Measurements from ENCODE around the gene DLGAP4.

Gene DLGAP4

DNA sequence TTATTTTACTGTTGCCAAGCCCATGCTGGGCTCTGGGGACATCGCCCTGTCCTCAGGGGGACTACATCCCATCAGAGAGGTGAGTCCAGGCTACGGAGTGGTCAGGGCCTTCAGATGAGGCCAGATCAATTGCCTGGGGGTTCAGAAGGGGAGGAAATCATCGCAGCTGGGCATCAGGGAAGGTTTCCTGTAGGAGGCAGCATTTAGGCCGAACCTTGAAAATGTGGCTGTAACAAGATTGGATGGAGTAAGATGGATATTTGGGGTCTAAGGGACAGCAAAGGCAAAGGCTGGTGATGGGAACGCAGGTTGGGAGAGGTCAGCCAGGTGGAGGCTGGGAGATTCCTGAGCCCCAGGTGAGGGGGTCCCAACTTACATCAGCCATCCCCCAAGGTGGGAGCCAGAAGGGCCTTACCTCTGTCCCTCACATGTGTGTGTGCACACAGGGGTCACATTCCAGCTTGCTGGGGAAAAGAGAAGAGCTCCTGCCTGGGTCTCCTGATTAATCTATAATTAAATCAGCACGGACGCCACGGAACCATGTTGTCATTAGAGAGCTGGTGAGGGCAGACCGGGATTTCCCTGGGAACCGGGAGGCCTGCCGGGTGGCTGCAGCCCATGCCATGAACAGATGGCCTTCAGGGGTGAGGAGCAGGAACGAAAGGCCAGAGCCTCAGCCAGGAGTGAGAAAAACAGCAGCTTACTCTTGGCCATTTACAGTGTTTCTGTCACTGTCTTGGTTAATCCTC, 30.5 kb upstream of the DLGAP4 start:
- no peak for DNase-seq

GRCh38 chr20:36277546-36277945, 28.6 kb upstream of the DLGAP4 start:
- DNase-seq = peak; percentile 54

- no peak for DNase-seq
These were observed 26.8 kb upstream of the DLGAP4 start for GRCh38 chr20:36279362-36279761.

DNA sequence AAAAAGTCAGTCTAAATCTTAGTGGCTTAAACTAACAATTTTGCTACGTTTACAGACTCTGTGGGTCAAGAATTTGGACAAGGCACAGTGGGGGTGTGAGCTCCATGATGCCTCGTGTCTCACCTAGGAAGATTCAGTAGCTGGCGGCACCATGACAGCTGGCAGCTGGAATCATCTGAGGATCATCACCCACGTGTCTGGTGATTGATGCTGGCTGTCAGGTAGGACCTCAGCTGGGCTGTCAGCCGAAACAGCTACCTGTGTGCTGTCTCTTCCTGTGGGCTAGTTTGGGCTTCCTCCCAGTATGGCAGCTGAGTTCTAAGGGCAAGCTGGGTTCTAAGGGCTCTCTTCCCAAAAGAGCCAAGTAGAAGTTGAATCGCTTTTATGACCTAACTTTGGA, 26.4 kb upstream of the DLGAP4 start:
- DNase-seq = no peak

- no peak for DNase-seq
These were observed 24.3 kb upstream of the DLGAP4 start for GRCh38 chr20:36281785-36282380.

GRCh38 chr20:36284751-36285150, 21.4 kb upstream of the DLGAP4 start:
- no peak for DNase-seq

- no peak for DNase-seq
These were observed 20.2 kb upstream of the DLGAP4 start for GRCh38 chr20:36285746-36286447.

- no peak for DNase-seq
These were observed 8.5 kb upstream of the DLGAP4 start for GRCh38 chr20:36297656-36298055.

DNA sequence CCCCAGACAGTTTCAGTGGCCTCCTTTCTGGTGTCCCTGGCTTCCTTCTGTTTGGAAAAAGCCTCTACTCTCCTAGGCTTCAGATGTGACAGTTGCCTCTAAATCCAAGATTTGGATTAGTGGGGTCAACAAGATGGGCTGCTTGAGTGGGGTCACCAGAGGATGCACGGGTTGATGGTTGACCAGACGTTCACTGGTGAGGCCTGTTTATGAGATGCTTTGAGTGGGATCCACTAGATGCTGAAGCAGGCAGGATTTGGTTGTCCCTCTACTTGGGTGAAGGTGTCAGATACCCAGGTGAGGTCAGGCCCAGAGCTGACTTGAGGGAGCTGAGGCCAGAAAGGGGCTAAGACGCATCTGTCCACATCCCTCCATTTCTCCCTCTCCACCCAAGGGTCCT, 8.1 kb upstream of the DLGAP4 start:
- DNase-seq = no peak

DNA sequence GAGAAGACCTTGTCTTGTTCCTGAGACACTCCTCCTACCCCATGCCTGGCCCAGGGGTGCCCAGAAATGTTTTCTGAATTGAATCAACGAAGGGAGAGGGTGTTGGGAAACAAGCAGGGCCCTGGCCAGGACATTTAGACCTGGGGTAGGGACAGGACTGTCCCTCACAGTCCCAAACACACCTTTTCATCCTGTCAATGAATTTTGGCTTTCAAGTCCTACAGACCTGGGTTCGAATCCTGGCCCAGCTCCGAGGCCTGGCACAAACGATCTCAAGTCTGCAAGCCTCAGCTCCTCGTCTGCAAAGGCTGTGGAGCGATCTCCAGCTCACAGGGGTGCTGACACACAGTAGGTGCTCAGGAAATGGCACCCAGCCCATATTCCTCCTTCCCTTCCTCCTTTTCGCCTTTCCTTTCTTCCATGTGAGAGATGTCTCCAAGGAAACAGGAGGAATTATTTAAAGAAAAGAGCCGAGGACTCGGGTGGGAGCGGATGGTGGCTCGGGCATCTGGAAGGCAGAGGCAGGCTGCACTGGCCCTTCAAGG, 7.3 kb upstream of the DLGAP4 start:
- no peak for DNase-seq

DNA sequence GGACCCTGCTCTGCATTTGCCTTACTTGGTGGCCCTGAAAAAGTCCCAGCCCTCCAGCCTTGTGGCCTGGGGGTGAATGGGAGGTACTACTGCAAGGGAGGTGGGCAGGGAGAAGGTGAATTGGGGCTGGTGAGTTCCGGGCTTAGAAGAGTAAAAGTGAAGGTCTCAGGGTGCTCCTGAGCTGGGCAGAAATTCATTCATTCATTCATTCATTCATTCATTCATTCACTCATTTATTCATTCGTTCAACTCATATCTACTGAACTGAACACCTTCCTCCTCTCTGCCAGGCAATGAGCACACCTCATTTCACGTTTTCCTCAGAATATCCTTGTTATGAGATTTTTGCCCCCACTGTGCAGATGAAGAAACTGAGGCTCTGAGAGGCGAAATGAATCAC, 6.7 kb upstream of the DLGAP4 start:
- no peak for DNase-seq

DNA sequence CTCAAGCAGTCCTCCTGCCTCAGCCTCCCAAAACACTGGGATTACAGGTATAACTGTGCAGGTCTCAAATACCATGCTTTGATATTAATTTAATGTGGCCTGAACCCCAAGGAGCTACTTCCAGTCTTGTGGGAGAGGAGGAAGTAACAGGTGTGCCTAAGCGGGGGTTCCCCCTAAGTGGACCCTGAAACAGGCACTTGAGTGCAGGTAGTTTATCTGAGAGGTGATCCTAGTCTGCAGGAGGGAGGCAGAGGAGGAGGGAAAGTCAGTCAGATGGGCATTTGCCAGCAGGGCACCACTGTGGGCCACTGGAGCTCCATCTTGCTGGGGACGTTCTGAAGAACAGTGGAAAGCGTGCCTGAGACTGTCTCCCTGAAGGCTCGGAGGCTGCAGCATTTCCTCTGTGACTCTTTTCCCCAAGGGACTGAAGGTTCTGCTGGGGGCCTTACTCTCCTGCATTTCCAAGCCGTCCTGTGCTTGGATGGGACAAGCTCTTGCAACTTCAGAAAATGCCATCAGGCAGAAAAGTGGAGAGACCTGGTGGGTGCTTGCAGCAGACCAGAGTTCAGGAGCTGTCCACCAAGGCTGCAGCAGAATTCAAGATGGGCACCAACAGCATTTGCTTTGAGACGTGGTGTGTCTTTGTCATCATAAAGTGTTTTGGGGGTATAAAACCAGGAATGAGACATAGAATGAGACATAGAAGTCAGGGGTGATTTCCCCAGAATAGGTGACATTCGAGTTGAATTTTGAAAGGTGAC, 4.6 kb upstream of the DLGAP4 start:
- DNase-seq = no peak

DNA sequence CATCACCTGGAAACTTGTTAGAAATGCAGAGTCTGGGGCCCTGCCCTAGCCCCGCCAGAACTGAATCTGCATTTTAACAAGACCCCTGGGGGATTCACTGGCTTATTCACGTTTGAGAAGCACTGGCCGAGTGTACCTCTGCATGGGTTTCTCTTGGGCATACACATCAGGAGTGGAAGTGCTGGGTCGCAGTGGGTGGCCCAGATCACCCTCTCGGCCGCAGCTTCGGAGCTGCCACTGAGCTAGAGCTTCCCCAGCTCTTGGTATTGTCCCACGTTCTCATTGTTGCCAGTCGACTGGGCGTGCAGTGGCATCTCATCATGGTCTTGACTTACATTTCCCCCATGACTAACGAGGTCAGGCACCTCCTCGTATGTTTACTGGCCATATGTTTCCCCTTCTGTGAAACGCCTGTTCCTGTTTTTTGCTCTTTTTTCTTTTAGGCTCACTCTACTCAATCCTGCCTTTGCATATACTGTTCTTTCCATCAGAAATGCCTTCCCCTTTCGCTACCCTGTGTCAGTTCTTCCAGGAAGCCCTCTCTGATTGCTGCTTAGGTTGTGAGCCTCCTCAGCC, 3.0 kb upstream of the DLGAP4 start:
- no peak for DNase-seq

DNA sequence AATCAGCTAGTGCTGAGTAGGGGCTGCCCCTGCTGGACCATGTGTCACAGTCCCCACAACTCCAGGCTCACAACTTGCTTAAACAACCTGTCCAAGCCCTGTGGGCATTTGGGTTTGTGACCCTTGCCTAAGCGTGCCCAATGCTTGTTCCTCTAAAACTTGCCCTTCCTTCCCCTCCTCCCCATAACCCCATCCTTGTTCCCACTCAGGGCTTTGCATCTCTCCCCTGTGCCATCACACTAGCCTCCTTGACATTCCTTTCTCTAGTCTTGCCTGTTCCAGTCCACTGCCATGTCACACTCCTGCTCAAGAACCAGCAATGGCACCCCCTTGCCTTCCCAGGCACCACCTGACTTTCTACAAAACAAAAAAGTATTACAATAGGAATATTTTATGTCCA, 2.3 kb upstream of the DLGAP4 start:
- DNase-seq = no peak

GRCh38 chr20:36304786-36305495, 1.2 kb upstream of the DLGAP4 start:
- DNase-seq = peak; percentile 62

DNA sequence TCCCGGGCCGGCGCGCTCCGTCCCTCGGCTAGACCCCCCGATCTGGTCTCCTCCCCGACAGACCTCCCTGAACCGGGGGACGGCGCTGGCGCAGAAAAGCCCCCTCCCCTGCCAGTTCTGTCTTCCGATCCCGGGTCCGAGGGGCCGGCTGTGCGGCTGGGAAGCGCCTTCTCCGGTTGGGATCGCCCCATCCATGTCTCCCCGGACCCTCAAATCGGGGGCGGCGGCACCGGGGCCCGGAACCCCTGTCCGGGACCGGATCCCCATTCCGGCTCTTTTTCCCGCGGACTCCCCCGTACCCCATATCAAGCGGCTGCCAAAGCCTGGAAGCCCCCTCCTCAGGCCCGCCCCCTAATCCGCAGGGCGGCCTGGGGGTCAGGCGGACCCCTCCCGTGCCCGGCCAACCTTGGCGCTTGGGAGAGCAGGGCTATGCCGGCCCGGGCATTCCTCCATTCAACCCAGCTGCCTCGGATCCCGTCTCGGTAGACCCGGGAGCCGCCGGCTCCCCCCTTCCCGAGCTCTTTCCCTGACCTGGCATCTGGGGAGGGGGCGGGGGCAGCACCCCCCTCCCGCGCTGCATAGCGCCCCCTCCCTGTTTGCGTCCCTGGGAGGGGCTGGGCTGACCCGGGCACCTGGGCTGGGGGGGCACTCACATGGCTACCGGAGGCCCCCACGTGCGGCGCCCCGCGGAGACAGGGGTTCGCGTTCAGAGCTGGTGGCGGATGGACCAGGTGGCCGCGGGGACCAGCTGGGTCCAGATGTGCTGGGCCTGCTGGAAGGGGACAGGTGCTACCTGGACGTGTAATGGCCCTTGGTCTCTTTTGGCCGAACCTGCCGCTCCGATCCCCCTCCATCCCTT, 643 bp downstream of the DLGAP4 start:
- no peak for DNase-seq

DNA sequence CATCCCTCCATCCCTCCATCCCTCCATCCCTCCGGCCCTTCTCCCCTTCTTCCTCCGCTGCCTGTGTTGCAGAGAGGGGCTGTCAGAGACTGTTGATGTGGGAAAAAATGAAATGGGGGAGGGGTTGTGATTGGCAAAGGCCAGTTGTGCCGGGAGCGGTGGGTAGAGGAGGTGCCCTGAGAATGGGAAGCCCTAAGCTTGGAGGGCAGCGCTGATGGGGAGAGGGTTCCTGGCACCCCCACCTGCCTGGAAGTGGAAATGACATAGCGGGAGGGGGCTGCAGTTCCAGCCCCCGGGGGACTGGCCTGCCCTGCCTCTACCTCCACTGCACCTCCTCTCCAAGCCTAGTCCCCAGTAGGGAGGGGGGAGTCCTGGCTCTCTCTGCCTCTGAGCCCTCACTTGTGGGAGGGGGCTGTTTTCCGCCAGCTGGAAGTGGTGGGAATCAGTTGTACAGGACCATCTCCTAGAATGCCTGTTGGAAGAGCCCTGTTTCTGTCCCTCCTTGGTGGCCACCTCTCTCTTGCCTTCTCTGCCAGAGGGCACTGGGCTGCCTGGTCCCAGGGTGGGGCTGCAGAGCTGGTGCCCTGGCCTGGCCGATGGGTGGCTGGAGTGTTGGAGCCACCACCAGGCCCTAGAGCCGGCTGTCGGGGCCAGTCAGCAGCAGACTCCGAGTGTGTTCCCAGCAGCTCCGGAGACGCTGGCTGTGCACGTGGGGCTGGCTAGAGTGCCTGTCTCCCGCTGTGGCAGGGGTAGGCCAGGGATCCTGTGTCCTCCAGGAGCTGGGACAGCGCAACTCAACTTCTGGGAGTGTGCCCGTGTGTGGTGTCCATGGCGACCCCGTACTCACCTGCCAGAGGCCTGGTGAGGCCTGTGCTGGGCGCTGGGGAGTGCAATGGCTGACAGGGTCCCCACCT, 1.5 kb downstream of the DLGAP4 start:
- peak; percentile 56 for DNase-seq

GRCh38 chr20:36308353-36308752, 2.2 kb downstream of the DLGAP4 start:
- no peak for DNase-seq

GRCh38 chr20:36308986-36309385, 2.8 kb downstream of the DLGAP4 start:
- DNase-seq = no peak

- peak; percentile 45 for DNase-seq
These were observed 3.5 kb downstream of the DLGAP4 start for GRCh38 chr20:36309643-36310042.

Measured in islet precursor cell (in vitro differentiated cells).